SK-N-SH (cell line): ENCODE measurements around the gene SIX2. TPM values are rescaled to one million over a fixed set of nuclear protein-coding genes. Genes with fewer than 3 reads are reported as not detected.

Source experiments
- CTCF ChIA-PET: fragments of 300-600, 350-600 bp; formaldehyde crosslinking; extraction: SDS; loops from one replicate; lab custom pipeline; 2021; lab: Yijun Ruan, JAX
- POLR2A ChIA-PET: fragments of 350-600 bp; sonication (Branson Sonifier 250); formaldehyde crosslinking; extraction: SDS; loops from one replicate; lab custom pipeline; 2020; ENCODE audit warnings: antibody characterized with exemption, inconsistent platforms; lab: Yijun Ruan, JAX
- DNase-seq: peaks from one replicate; pipeline ENCODE4 v3.0.0; 2012
- H2AFZ ChIP-seq: fragments of 200-600 bp; sonication (generic); 2 replicates; pipeline ENCODE4 v1.8.1; 2016; ENCODE audit warnings: antibody characterized with exemption, mild to moderate bottlenecking, low read depth
- H3F3A ChIP-seq: fragments of 200-600 bp; sonication (generic); replicated peaks from 2 replicates; pipeline ENCODE3; 2016; ENCODE audit warnings: antibody characterized with exemption, mild to moderate bottlenecking; ENCODE audit not compliant: insufficient read depth
- H3K27ac ChIP-seq, 2 experiments: fragments of 200-500 bp in 1 of 2; fragments of 200-600 bp in 1 of 2; sonication (Bioruptor generic) in 1 of 2; sonication (generic), shearing (Covaris generic) in 1 of 2; 2 replicates each; pipeline versions ENCODE4 v1.5.1 to v1.6.1; 2014 to 2016; ENCODE audit warnings: low read depth in 2 of 2, inconsistent platforms in 1 of 2, low read length in 1 of 2, mild to moderate bottlenecking in 1 of 2, mixed read lengths in 1 of 2
- H3K27me3 ChIP-seq: fragments of 200-600 bp; sonication (generic), shearing (Covaris generic); 2 replicates; pipeline ENCODE4 v1.6.1; 2016; ENCODE audit warnings: mixed run types; ENCODE audit not compliant: insufficient read depth
- H3K36me3 ChIP-seq, 2 experiments: fragments of 200-500 bp in 1 of 2; fragments of 200-600 bp in 1 of 2; sonication (Bioruptor generic) in 1 of 2; sonication (generic) in 1 of 2; replicated peaks in 1 of 2; 2 replicates each; pipeline versions ENCODE3 to v1.5.1; 2014 to 2016; ENCODE audit warnings: low read length in 1 of 2, mild to moderate bottlenecking in 1 of 2; ENCODE audit not compliant: insufficient read depth in 2 of 2, control insufficient read depth in 1 of 2
- H3K4me1 ChIP-seq, 2 experiments: fragments of 200-500 bp in 1 of 2; fragments of 200-600 bp in 1 of 2; sonication (Bioruptor generic) in 1 of 2; sonication (generic), shearing (Covaris generic) in 1 of 2; 2 replicates each; pipeline versions ENCODE4 v1.5.1 to v1.6.1; 2014 to 2016; ENCODE audit warnings: low read depth in 1 of 2, low read length in 1 of 2, mixed run types in 1 of 2; ENCODE audit not compliant: insufficient read depth in 2 of 2, control insufficient read depth in 1 of 2
- H3K4me2 ChIP-seq: fragments of 200-600 bp; sonication (generic), shearing (Covaris generic); 2 replicates; pipeline ENCODE4 v1.6.1; 2017; ENCODE audit warnings: mixed run types
- H3K4me3 ChIP-seq, 2 experiments: fragments of 200-500 bp in 1 of 2; fragments of 200-600 bp in 1 of 2; sonication (Bioruptor generic) in 1 of 2; sonication (generic), shearing (Covaris generic) in 1 of 2; 2 replicates each; pipeline versions ENCODE4 v1.5.1 to v1.8.1; 2014 to 2016; ENCODE audit warnings: low read depth in 2 of 2, inconsistent platforms in 1 of 2, low read length in 1 of 2, mild to moderate bottlenecking in 1 of 2, mixed read lengths in 1 of 2, moderate library complexity in 1 of 2
- H3K79me2 ChIP-seq: fragments of 200-600 bp; sonication (generic); 2 replicates; pipeline ENCODE4 v1.8.1; 2017; ENCODE audit warnings: mild to moderate bottlenecking; ENCODE audit not compliant: insufficient read depth
- H3K9ac ChIP-seq: fragments of 200-600 bp; sonication (generic); 2 replicates; pipeline ENCODE4 v1.6.1; 2017; ENCODE audit warnings: mixed run types
- H3K9me2 ChIP-seq: fragments of 200-600 bp; sonication (generic); 2 replicates; pipeline ENCODE4 v1.6.1; 2017; ENCODE audit warnings: mixed run types
- H3K9me3 ChIP-seq: fragments of 200-600 bp; sonication (generic); 2 replicates; pipeline ENCODE4 v1.6.1; 2017; ENCODE audit warnings: mixed run types, mild to moderate bottlenecking, moderate library complexity
- H4K20me1 ChIP-seq: fragments of 200-600 bp; sonication (generic); 2 replicates; pipeline ENCODE4 v1.6.1; 2017; ENCODE audit warnings: mild to moderate bottlenecking, mixed run types; ENCODE audit not compliant: insufficient read depth
- FOXJ3 ChIP-seq: sonication (generic); formaldehyde crosslinking; IDR thresholded peaks from 2 replicates; pipeline ENCODE4 v1.5.1; 2020; ENCODE audit warnings: mild to moderate bottlenecking, missing genetic modification reagents
- GABPA ChIP-seq: IDR thresholded peaks from 2 replicates; pipeline ENCODE4 v1.4.0; 2012; ENCODE audit warnings: low read depth, mild to moderate bottlenecking
- JUND ChIP-seq: IDR thresholded peaks from 2 replicates; pipeline ENCODE4 v1.4.0; 2012
- SMC3 ChIP-seq: IDR thresholded peaks from 2 replicates; pipeline ENCODE4 v1.6.1; 2012; ENCODE audit warnings: low read depth, low read length, improper control_type of control experiment
- TCF12 ChIP-seq: IDR thresholded peaks from 2 replicates; pipeline ENCODE4 v1.4.0; 2012
- YY1 ChIP-seq: IDR thresholded peaks from 2 replicates; pipeline ENCODE4 v1.4.0; 2012; ENCODE audit warnings: low read depth, mild to moderate bottlenecking
- WGBS: methylation state at CpG from one replicate; pipeline ENCODE4 v1.1.6; 2017; ENCODE audit warnings: low lambda C conversion rate; 5-methylcytosine and 5-hydroxymethylcytosine counted together
- polyA plus RNA-seq, 3 experiments: library from polyadenylated mRNA; depleted of rRNA; stranded (reverse); fragments of >200 nt; gene quantifications; 2 replicates each; pipeline ENCODE4 v1.2.3, GENCODE V29; 2012
- TF ChIP-seq, protein P1 (sequence below): fragments of 150-350 bp; IDR thresholded peaks from 2 replicates; pipeline ENCODE4 v1.6.1; 2017; ENCODE audit warnings: antibody characterized with exemption, low read length, low read depth, borderline replicate concordance
- TF ChIP-seq, protein P2 (sequence below): IDR thresholded peaks from 2 replicates; pipeline ENCODE4 v1.4.0; 2012; ENCODE audit warnings: low read depth, borderline replicate concordance

Gene SIX2
- polyA plus RNA-seq, 1 of the 3 experiments (the other 2 are of a cell fraction): 0.76 TPM

DNA sequence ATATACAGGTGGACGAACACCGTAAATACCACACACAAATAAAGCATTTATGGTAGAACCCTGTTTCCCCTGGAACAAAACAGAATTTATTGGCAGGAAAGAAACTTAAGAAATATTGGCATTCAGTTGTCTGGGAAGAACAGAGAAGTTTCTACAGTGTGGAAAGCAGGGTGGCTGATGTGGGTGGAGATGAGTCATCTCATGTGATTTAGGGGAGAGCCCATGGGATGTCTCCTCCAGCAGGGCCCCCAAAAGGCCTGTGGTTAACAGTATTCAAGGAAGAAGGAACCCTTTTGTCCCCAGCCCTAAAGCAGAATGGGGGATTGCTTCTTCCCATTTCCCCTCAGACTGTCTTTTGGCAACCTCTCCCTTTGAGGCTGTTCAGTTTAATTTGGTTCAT is 43.6 kb downstream of the SIX2 start:
- Histone ChIP-seq H3K36me3 (no peaks in the 10 kb centered on the region), H3K9me2 (no peaks in the 10 kb centered on the region), H4K20me1 (no peaks in the 10 kb centered on the region), H3K79me2 (no peaks in the 10 kb centered on the region), H3K4me1 (peaks cover 0 to 8% of the 10 kb centered on the region in 2 experiments; a peak in 1 of 4 replicates), H3K27ac (no peak overlapping the region), H3K4me2 (no peak overlapping the region), H3F3A (no peaks in the 10 kb centered on the region), H3K9me3 (no peaks in the 10 kb centered on the region), H2AFZ (no peak overlapping the region), H3K27me3 (no peaks in the 10 kb centered on the region), H3K9ac (no peak overlapping the region), H3K4me3 (no peak overlapping the region)
- DNase-seq: no peak
- WGBS: 94% methylated on average over 2 of the region's 2 CpGs
- CTCF ChIA-PET: interaction anchor here (0.8 to 20.5 kb wide), 10 partner anchors 9 to 922 kb away, joined by 3 to 581 read pairs (median 4); no protein-coding TSS in a partner anchor
- TF ChIP-seq TCF12: no peak
- POLR2A ChIA-PET: no interaction called here

DNA sequence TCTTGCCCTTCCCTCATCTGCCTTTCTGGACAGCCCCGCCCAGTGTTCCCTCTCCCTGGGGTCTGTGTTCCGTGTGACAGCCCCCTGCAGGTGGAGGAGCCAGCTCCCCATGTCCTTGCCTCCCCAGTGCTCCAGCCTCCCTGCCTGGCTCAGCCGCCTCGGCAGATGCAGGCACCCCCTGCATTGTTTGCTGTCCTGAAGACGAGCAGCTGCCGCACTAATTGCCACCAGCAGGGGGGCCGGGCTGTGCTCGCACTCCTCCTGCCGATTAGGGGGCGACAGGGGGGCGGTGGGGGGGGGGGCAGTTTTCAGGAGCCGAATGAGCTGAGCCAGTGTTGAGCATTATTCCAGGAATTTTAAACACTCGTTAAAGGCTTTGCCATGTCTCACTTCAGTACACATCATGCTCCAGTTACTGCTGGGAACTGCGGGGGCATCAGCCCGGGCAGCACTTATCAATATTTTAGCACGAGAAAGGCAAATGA is 44.5 kb downstream of the SIX2 start:
- H3K9ac ChIP-seq: no peak overlapping the region
- H3K9me3 ChIP-seq: no peaks in the 10 kb centered on the region
- no peak overlapping the region for H3K27ac ChIP-seq
- no peaks in the 10 kb centered on the region for H4K20me1 ChIP-seq
- H2AFZ ChIP-seq: no peak overlapping the region
- CTCF ChIA-PET: interaction anchor here (0.6 to 20.5 kb wide), 17 partner anchors 8 to 921 kb away, joined by 3 to 581 read pairs (median 3); no protein-coding TSS in a partner anchor
- peaks cover 0 to 10% of the 10 kb centered on the region in 2 experiments; a peak in 1 of 4 replicates for H3K4me1 ChIP-seq
- H3K9me2 ChIP-seq: no peaks in the 10 kb centered on the region
- H3K4me3 ChIP-seq: no peak overlapping the region
- POLR2A ChIA-PET: no interaction called here
- WGBS: 64% methylated on average over 16 of the region's 16 CpGs
- no peak overlapping the region for H3K4me2 ChIP-seq
- no peaks in the 10 kb centered on the region for H3K36me3 ChIP-seq
- DNase-seq: peak; percentile 76
- no peaks in the 10 kb centered on the region for H3F3A ChIP-seq
- H3K27me3 ChIP-seq: no peaks in the 10 kb centered on the region
- H3K79me2 ChIP-seq: no peaks in the 10 kb centered on the region
- no peak for TF ChIP-seq JUND
- TF ChIP-seq, all 33 proteins: peak for 0

DNA sequence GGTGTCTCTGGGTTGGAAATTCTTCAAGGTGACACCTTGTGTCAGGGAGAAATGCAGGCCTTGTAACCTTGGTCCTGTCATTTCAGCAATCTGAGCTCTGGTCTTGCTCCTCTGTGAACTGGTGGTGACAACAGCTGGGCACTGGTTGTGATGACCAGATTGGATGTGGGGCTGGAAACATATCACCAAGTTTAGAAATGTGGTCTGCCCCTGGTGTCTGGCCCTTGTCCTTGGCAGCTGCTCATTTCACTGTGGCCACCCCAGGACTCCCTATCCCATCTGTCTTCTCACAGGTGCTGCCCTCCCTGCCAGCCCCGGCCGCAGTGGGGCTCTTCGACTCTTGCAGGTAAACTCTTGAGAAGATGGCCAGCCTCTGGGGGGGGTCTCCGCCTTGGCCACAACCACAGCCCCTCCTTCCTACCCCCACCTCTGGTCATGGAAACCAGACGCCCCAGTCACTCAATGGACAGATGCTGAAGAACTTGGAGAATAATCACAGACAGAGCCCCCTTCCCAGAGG is 47.0 kb downstream of the SIX2 start:
- Histone ChIP-seq H3K4me3 (no peak overlapping the region), H3K27ac (no peak overlapping the region), H4K20me1 (no peaks in the 10 kb centered on the region), H3K9me2 (no peaks in the 10 kb centered on the region), H3K9me3 (no peaks in the 10 kb centered on the region), H3K36me3 (no peaks in the 10 kb centered on the region), H3K4me1 (peaks cover 0 to 13% of the 10 kb centered on the region in 2 experiments; a peak in 1 of 4 replicates), H3K9ac (no peak overlapping the region), H3K4me2 (no peak overlapping the region), H3F3A (no peaks in the 10 kb centered on the region), H3K79me2 (no peaks in the 10 kb centered on the region), H3K27me3 (no peaks in the 10 kb centered on the region), H2AFZ (no peak overlapping the region)
- ChIA-PET POLR2A (interaction anchor here (0.6 kb wide), 1 partner anchor 24 kb away, joined by 3 read pairs; no protein-coding TSS in a partner anchor), CTCF (interaction anchor here (2.8 to 20.5 kb wide), 2 partner anchors 481 to 569 kb away, joined by 10 to 581 read pairs; no protein-coding TSS in a partner anchor)
- no peak for TF ChIP-seq GABPA
- TF ChIP-seq, protein P1, sequence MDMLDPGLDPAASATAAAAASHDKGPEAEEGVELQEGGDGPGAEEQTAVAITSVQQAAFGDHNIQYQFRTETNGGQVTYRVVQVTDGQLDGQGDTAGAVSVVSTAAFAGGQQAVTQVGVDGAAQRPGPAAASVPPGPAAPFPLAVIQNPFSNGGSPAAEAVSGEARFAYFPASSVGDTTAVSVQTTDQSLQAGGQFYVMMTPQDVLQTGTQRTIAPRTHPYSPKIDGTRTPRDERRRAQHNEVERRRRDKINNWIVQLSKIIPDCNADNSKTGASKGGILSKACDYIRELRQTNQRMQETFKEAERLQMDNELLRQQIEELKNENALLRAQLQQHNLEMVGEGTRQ: no peak
- TF ChIP-seq, protein P2, sequence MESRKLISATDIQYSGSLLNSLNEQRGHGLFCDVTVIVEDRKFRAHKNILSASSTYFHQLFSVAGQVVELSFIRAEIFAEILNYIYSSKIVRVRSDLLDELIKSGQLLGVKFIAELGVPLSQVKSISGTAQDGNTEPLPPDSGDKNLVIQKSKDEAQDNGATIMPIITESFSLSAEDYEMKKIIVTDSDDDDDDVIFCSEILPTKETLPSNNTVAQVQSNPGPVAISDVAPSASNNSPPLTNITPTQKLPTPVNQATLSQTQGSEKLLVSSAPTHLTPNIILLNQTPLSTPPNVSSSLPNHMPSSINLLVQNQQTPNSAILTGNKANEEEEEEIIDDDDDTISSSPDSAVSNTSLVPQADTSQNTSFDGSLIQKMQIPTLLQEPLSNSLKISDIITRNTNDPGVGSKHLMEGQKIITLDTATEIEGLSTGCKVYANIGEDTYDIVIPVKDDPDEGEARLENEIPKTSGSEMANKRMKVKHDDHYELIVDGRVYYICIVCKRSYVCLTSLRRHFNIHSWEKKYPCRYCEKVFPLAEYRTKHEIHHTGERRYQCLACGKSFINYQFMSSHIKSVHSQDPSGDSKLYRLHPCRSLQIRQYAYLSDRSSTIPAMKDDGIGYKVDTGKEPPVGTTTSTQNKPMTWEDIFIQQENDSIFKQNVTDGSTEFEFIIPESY: no peak
- no peak for TF ChIP-seq YY1
- no peak for TF ChIP-seq SMC3
- no peak for TF ChIP-seq FOXJ3
- DNase-seq: no peak
- WGBS: 90% methylated on average over 5 of the region's 5 CpGs
